Heart right ventricle (tissue), 16 donors: ENCODE measurements around the gene CRELD2. TPM values are rescaled to one million over a fixed set of nuclear protein-coding genes. Genes with fewer than 3 reads are reported as not detected.

Experiments used
- ATAC-seq, 8 donors: fragments of 200-7000 bp; cut with Tn5 transposase; one replicate each; pipeline ENCODE4 v1.9.1; 2020; ENCODE audit warnings: mild to moderate bottlenecking in 8 of 8, moderate library complexity in 8 of 8, moderate number of reproducible peaks in 1 of 8
- DNase-seq, 2 donors: peaks; one replicate each; pipeline ENCODE4 v3.0.0-alpha.2; 2020
- H3K27ac ChIP-seq, 10 donors: fragments of 200-600 bp; sonication (generic) in 2 of 10; one replicate each; pipeline versions ENCODE4 v1.5.0 to v1.8.0; 2020 to 2022; ENCODE audit warnings: mild to moderate bottlenecking in 3 of 10
- H3K27me3 ChIP-seq, 7 donors: fragments of 200-600 bp; one replicate each; pipeline ENCODE4 v1.8.0; 2021 to 2022; ENCODE audit warnings: mild to moderate bottlenecking in 2 of 7
- H3K36me3 ChIP-seq, 9 donors: fragments of 200-600 bp; sonication (generic) in 1 of 9; one replicate each; pipeline versions ENCODE4 v1.5.0 to v1.8.0; 2020 to 2022; ENCODE audit warnings: mild to moderate bottlenecking in 2 of 9
- H3K4me1 ChIP-seq, 9 donors: fragments of 200-600 bp; sonication (generic) in 1 of 9; one replicate each; pipeline versions ENCODE4 v1.5.0 to v1.8.0; 2020 to 2022; ENCODE audit warnings: mild to moderate bottlenecking in 4 of 9
- H3K4me3 ChIP-seq, 10 donors: fragments of 200-600 bp; sonication (generic) in 2 of 10; one replicate each; pipeline versions ENCODE4 v1.5.0 to v1.8.0; 2020 to 2022; ENCODE audit warnings: mild to moderate bottlenecking in 7 of 10, moderate library complexity in 2 of 10
- H3K9me3 ChIP-seq, 11 donors: fragments of 200-600 bp in 10 of 11; sonication (generic) in 2 of 11; one replicate each; pipeline versions ENCODE4 v1.5.0 to v1.8.0; 2013 to 2022; ENCODE audit warnings: mild to moderate bottlenecking in 2 of 11, control low read depth in 1 of 11, moderate library complexity in 1 of 11
- WGBS, 2 donors: extraction: QIAGEN DNeasy Blood & Tissue Kit; methylation state at CpG; one replicate each; pipeline ENCODE4 v1.1.7; 2013; ENCODE audit warnings: inconsistent platforms in 1 of 2; 5-methylcytosine and 5-hydroxymethylcytosine counted together
- intact Hi-C, 10 donors: fragments of 100-400 bp; cut with DNase I; formaldehyde crosslinking; loops; one replicate each; pipeline versions ENCODE4 v1.11.1 to v1.14.2; 2022
- polyA plus RNA-seq, 2 donors: library from polyadenylated mRNA; stranded (reverse); fragments of 200-250 nt; gene quantifications; one replicate each; pipeline ENCODE4 v1.2.3, GENCODE V29; 2013
- total RNA-seq, 10 donors: library from RNA; stranded (reverse); fragmentation: NEBNext Ultra II Directional in 3 of 10; extraction: Animal tissue kit (Norgen Biotek cat#: 25700) in 3 of 10; gene quantifications; one replicate each; pipeline versions ENCODE4 v1.2.1 to v1.2.4, GENCODE V29; 2021 to 2023
- TF ChIP-seq, protein P1 (sequence below), 9 donors: fragments of 200-600 bp; sonication (generic) in 2 of 9; IDR thresholded peaks; one replicate each; pipeline versions ENCODE4 v1.5.0 to v1.8.0; 2021 to 2022; ENCODE audit warnings: antibody characterized with exemption in 9 of 9, mild to moderate bottlenecking in 5 of 9, moderate library complexity in 1 of 9
- donor health status: Arrhythmogenic right ventricular cardiomyopathy.
- donor health status: ischemic (EF 13 %, LVEDD 7.1; RV severe dilation, severe dysfunction).
- donor health status: healthy with polysubstance abuse.
- donor health status: DM: no; HTN: yes; CAD: no.
- donor health status: DM: no; HTN: no; CAD: no.
- donor health status: ischemic (EF 25% LVEDD 6.9; RV normal size, moderate dysfunction).
- donor health status: ischemic (EF 25% LVEDD 5.7; RV mildly dilated, moderate dysfunction).
- donor health status: healthy.
- donor health status: DM: yes; HTN: yes; CAD: no.
- donor health status: Ischemic cardiomyopathy.
- donor health status: ischemic (EF 35%, LVEDD 5.7; RV mildly dilated, moderate dysfunction).
- donor health status: nonischemic (EF 11% LVEDD 7.7; RV severe dilation, severe dysfunction).
- donor health status: DM: yes; HTN: yes; CAD: no.
- donor health status: PGD.
- donor health status: ischemic (EF 29% LVEDD 5.4; RV normal size, mild dysfunction).
- donor health status: nonischemic (EF 23%, LVEDD 6.1; RV moderate dilation, normal function).

Gene CRELD2
- total and polyA plus RNA-seq, 12 donors = 11.0 to 90.0 (median 19.2) TPM

DNA sequence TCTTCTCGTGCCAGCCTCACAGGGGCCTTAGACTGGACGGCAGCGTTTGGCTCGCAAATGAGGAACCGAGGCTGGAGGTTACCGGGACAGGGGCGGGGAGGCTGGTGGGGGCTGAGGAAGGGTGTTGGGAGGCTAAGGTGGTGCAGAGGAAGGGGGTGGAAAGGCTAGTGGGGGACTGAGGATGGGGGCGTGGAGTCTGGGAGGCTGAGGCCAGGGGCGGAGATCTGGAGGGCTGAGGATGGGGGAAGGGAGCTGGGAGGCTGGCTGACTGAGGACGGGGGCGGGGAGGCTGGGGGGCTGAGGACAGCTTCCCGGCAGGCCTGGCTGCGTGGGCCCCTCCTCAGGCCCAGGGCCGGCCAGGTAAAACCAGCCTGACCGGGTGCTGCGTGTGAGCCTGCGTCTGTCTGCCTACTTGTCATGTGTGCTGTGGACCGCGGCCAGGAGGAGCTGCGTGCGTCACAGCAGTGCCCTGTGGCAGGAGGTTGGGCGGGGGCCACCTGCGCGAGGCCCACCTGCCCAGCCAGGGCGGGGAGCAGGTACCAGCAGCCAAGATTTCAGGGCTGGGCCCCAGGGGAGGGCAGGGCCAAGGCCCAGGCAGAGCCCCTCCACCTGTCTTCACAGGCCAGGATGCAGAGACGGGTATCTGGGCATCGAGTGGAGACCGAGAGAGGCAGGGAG, 32.7 kb downstream of the CRELD2 start:
- intact Hi-C loops = no loop called here
- TF ChIP-seq, protein P1, sequence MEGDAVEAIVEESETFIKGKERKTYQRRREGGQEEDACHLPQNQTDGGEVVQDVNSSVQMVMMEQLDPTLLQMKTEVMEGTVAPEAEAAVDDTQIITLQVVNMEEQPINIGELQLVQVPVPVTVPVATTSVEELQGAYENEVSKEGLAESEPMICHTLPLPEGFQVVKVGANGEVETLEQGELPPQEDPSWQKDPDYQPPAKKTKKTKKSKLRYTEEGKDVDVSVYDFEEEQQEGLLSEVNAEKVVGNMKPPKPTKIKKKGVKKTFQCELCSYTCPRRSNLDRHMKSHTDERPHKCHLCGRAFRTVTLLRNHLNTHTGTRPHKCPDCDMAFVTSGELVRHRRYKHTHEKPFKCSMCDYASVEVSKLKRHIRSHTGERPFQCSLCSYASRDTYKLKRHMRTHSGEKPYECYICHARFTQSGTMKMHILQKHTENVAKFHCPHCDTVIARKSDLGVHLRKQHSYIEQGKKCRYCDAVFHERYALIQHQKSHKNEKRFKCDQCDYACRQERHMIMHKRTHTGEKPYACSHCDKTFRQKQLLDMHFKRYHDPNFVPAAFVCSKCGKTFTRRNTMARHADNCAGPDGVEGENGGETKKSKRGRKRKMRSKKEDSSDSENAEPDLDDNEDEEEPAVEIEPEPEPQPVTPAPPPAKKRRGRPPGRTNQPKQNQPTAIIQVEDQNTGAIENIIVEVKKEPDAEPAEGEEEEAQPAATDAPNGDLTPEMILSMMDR (IDR thresholded peaks at IDR 0.05) = no peak
- ATAC-seq (no peak), DNase-seq (no peak)
- H3K27me3 ChIP-seq = no peaks in the 10 kb centered on the region
- 93 to 94% methylated on average over 28 of the region's 28 CpGs for WGBS, 2 donors
- no peaks in the 10 kb centered on the region for H3K36me3 ChIP-seq
- H3K4me3 ChIP-seq = no peak overlapping the region
- H3K27ac ChIP-seq = no peak overlapping the region
- H3K9me3 ChIP-seq = no peaks in the 10 kb centered on the region
- peaks cover 24 to 53% (median 34%) of the 10 kb centered on the region in 9 donors for H3K4me1 ChIP-seq

DNA sequence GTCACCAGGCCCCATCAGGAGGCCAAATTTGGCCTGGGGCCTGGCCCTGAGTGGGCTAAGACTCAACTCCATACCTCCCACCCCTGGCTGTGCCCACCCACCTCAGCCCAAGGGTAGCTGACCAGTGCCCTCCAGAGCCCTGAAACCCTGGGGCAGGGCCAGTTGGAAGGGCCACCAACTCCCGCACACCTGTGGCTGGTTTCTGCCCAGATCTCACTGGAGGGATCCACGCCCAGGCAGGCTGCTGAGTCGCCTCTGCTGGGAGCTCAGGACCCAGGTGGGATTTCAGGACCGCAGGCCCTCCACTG, 33.2 kb downstream of the CRELD2 start:
- peaks cover 24 to 58% (median 38%) of the 10 kb centered on the region in 9 donors for H3K4me1 ChIP-seq
- H3K9me3 ChIP-seq = no peaks in the 10 kb centered on the region
- no peaks in the 10 kb centered on the region for H3K36me3 ChIP-seq
- no peaks in the 10 kb centered on the region for H3K27me3 ChIP-seq
- TF ChIP-seq, protein P1 (IDR thresholded peaks at IDR 0.05) = no peak
- 88 to 94% methylated on average over 4 of the region's 4 CpGs for WGBS, 2 donors
- no peak overlapping the region for H3K27ac ChIP-seq
- H3K4me3 ChIP-seq = no peak overlapping the region
- intact Hi-C loops = no loop called here
- DNase-seq = no peak
- no peak for ATAC-seq

DNA sequence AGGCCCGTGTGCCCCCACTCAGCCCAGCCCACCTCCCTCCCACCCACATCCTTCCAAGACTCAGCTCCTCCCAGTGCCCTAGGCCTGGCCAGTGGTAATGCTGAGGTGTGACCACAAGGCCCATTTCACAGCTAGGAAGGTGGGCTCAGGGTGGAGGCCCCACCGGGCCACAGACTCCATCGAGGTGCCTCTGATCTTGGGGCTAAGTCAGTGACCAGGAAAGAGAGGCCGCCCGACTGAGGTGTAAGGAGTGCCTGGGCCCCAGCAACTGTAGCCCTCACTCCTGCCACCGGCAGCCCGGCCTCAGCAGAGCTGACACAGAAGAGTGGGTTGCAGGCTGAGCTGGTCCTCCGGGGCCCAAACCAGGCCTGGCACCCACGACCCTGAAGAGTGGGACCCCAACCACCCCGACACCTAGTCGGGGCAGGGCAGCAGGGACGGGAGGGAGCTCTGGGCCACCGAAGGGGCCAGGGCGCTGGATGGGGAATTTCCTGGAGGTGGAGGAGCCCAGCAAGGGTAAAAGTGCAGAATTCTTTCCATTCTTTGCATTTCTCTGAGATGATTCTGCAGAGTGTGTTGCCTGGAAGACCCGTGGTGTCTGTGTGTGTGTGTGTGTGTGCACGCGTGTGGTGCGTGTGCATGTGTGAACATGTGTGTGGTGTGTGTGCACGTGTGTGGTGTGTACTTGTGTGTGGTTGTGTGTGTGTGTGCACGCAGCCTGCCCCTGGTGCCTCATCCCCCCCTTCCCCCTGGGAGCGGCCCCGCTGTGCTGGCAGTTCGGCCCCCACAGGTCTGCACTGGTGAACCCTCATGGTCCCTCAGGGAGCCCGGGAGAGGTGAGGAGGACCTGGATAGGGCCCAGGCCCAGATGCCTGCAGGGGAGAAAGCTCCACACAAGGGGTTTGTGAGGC, 33.8 kb downstream of the CRELD2 start:
- no peaks in the 10 kb centered on the region for H3K9me3 ChIP-seq
- peaks cover 24 to 59% (median 38%) of the 10 kb centered on the region in 9 donors for H3K4me1 ChIP-seq
- no peaks in the 10 kb centered on the region for H3K36me3 ChIP-seq
- ATAC-seq (no peak), DNase-seq (no peak)
- no peak overlapping the region for H3K4me3 ChIP-seq
- peak overlapping the region in 2 of 10 donors; percentile 87 to 92 for H3K27ac ChIP-seq
- TF ChIP-seq, protein P1 (IDR thresholded peaks at IDR 0.05) = no peak
- intact Hi-C loops = no loop called here
- H3K27me3 ChIP-seq = no peaks in the 10 kb centered on the region
- WGBS, 2 donors = 78 to 80% methylated on average over 24 of the region's 24 CpGs

DNA sequence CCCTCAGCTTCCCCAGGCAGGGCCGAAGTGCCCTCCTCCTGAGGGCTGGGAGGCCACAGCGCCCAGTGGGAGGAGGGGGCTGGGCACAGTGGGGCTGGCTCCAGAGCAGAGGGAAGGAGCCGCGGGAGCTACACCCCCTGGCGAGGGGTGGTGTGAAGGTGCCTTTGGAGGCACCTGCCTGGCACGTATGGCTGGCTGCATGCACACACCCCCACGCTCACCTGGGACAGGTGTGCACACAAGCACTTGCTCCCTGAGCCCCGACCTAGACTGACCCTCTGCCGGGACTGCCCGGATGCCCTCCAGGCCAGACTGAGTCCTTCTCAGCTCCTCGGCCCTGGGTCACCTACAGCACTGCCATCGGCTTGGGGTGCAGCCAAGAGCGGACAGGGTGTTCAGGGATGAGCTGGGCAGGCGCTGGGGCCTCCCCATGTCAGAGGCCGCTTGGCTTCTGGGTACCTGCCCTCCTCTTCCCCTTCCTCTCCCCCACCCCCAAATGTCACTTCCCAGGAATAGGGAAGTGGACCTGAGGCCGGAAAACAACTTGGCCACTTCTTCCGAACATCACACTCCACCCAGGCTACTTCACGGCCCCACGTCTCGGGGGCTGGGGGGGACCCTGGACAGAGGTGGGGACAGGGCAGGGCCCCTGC, 34.7 kb downstream of the CRELD2 start:
- Histone ChIP-seq H3K9me3 (no peaks in the 10 kb centered on the region), H3K27ac (peak overlapping the region in 9 of 10 donors; percentile 53 to 93 (median 87)), H3K4me3 (no peak overlapping the region), H3K36me3 (no peaks in the 10 kb centered on the region), H3K4me1 (peaks cover 24 to 59% (median 38%) of the 10 kb centered on the region in 9 donors), H3K27me3 (no peaks in the 10 kb centered on the region)
- intact Hi-C loops = no loop called here
- 68 to 75% methylated on average over 20 of the region's 20 CpGs for WGBS, 2 donors
- DNase-seq (peak in 1 of 2 donors; percentile 42), ATAC-seq (peak in 4 of 8 donors; percentile 2 to 11 (median 6))
- TF ChIP-seq, protein P1 (IDR thresholded peaks at IDR 0.05) = no peak
